ENCODE results near the gene TMEM238L. TPM values are rescaled to one million over a fixed set of nuclear protein-coding genes. Genes with fewer than 3 reads are reported as not detected.

Gene TMEM238L
- total and polyA plus RNA-seq, 2 of the 4 experiments (the other 2 are of a cell fraction) = not detected

- intact Hi-C loops (cut with micrococcal nuclease) (no loop called here), dilution Hi-C loops (cut with HindIII; ENCODE audit: low sequenced_read_pairs, unreplicated experiment) (no loop called here), in situ Hi-C loops (cut with MboI; ENCODE audit: low sequenced_read_pairs) (no loop called here)
- no peaks in the 10 kb centered on the region for H4K20me1 ChIP-seq (ENCODE audit: insufficient read depth, low read length)
- H3K14ac ChIP-seq (replicated peaks; ENCODE audit: low read depth, low read length) = no peak overlapping the region
- H3K18ac ChIP-seq (ENCODE audit: low read depth, low read length) = no peak overlapping the region
- BruUV-seq (replicated peaks) = no TSS peak
- no peak overlapping the region for H2BK15ac ChIP-seq (ENCODE audit: low read depth, low read length)
- H3K36me3 ChIP-seq (ENCODE audit: control insufficient read depth, insufficient read depth, low read length) = no peaks in the 10 kb centered on the region
- ChIA-PET POLR2A (ENCODE audit: unreplicated experiment) (no interaction called here), CTCF (no interaction called here)
- H2BK5ac ChIP-seq (ENCODE audit: low read depth, low read length, poor library complexity, severe bottlenecking) = no peak overlapping the region
- H3K4me1 ChIP-seq (ENCODE audit: control insufficient read depth, insufficient read depth, low read length) = no peaks in the 10 kb centered on the region
- H3K9me1 ChIP-seq (ENCODE audit: insufficient read depth, low read length) = no peaks in the 10 kb centered on the region
- H3K56ac ChIP-seq (ENCODE audit: extremely low read depth, insufficient read depth, low read length) = no peak overlapping the region
- H3K27ac ChIP-seq (ENCODE audit: insufficient read depth, low read length) = no peak overlapping the region
- H3K23ac ChIP-seq (ENCODE audit: low read depth, low read length) = no peak overlapping the region
- no peak for DNase-seq
- no peak overlapping the region for H2BK20ac ChIP-seq (ENCODE audit: low read depth, low read length)
- ATAC-seq (ENCODE audit: low read depth) = no peak
- H2AK5ac ChIP-seq (ENCODE audit: low read depth, low read length) = no peak overlapping the region
- no peaks in the 10 kb centered on the region for H3K27me3 ChIP-seq (ENCODE audit: control insufficient read depth, insufficient read depth, low read length)
- no peak overlapping the region for H2AFZ ChIP-seq (replicated peaks; ENCODE audit: low read length, poor library complexity)
- H4K8ac ChIP-seq (ENCODE audit: low read depth in 2 of 2, low read length in 2 of 2) = no peak overlapping the region
- H3K9me3 ChIP-seq (ENCODE audit: control insufficient read depth, insufficient read depth, low read length) = no peaks in the 10 kb centered on the region; the same call in 1 of the 2 replicates
- no peak overlapping the region for H3K4me3 ChIP-seq (ENCODE audit: insufficient read depth, low read depth, low read length)
- no peak overlapping the region for H3K4me2 ChIP-seq (ENCODE audit: low read depth, low read length)
- H3K79me1 ChIP-seq (ENCODE audit: low read depth in 1 of 2, low read length in 2 of 2) = no peaks in the 10 kb centered on the region
- no peak overlapping the region for H3K4ac ChIP-seq (ENCODE audit: low read depth, low read length)
- no peak overlapping the region for H2BK120ac ChIP-seq (ENCODE audit: low read depth, low read length)
- no peak for TF ChIP-seq MXI1 (IDR thresholded peaks at IDR 0.05; ENCODE audit: borderline replicate concordance, low read depth, low read length)
- no peak for TF ChIP-seq NFE2L2 (IDR thresholded peaks at IDR 0.05; ENCODE audit: low read depth, low read length)
- no peak overlapping the region for H4K91ac ChIP-seq (ENCODE audit: insufficient read depth, low read depth, low read length)
- WGBS, 2 experiments (ENCODE audit: extremely low coverage in 2 of 2, insufficient read length in 1 of 2) = 83% methylated on average over 1 of the region's 4 CpGs; no CpG with 5 or more reads in 1 of the 2 experiments
- no peak overlapping the region for H4K5ac ChIP-seq (ENCODE audit: low read depth, low read length)
- H2AK9ac ChIP-seq (replicated peaks; ENCODE audit: low read depth, low read length, poor library complexity) = no peak overlapping the region
- no peak overlapping the region for H3K9ac ChIP-seq (ENCODE audit: low read depth, low read length)
Observed at GRCh38 chr17:10767232-10767631, 36.7 kb downstream of the TMEM238L start.

All from IMR-90 (cell line).